GM12874 (cell line): ENCODE data around the gene SLC10A7.
A peak's percentile ranks its signal among the peaks of the same experiment; 100 is the strongest.

Experiments used
- TF ChIP-seq, protein P1 (sequence below): IDR thresholded peaks from 2 replicates; pipeline ENCODE4 v1.5.1; 2011; ENCODE audit warnings: low read depth, mild to moderate bottlenecking, control low read depth, low read length, moderate library complexity; ENCODE audit not compliant: insufficient read depth

Gene SLC10A7

DNA sequence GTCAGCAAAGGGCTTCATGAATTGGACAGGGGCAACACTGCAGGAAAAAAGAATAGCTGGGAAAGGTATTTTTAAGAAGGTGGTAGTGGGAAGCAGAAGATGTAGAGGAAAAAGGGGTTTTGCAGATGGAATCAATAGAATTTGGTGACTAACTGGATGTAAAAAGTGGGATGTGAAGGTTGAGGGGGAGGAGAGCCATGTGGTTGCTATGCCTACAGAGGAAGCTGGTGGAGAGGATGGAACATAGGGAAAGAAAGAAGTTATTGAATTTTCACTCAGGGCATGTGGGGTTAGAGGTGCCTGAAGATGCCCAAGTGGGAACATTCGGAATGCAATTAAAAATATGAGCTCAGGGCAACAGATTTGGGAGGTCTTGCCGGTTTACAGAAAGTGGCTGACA, 274.4 kb downstream of the SLC10A7 start:
- TF ChIP-seq, protein P1, sequence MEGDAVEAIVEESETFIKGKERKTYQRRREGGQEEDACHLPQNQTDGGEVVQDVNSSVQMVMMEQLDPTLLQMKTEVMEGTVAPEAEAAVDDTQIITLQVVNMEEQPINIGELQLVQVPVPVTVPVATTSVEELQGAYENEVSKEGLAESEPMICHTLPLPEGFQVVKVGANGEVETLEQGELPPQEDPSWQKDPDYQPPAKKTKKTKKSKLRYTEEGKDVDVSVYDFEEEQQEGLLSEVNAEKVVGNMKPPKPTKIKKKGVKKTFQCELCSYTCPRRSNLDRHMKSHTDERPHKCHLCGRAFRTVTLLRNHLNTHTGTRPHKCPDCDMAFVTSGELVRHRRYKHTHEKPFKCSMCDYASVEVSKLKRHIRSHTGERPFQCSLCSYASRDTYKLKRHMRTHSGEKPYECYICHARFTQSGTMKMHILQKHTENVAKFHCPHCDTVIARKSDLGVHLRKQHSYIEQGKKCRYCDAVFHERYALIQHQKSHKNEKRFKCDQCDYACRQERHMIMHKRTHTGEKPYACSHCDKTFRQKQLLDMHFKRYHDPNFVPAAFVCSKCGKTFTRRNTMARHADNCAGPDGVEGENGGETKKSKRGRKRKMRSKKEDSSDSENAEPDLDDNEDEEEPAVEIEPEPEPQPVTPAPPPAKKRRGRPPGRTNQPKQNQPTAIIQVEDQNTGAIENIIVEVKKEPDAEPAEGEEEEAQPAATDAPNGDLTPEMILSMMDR = no peak

DNA sequence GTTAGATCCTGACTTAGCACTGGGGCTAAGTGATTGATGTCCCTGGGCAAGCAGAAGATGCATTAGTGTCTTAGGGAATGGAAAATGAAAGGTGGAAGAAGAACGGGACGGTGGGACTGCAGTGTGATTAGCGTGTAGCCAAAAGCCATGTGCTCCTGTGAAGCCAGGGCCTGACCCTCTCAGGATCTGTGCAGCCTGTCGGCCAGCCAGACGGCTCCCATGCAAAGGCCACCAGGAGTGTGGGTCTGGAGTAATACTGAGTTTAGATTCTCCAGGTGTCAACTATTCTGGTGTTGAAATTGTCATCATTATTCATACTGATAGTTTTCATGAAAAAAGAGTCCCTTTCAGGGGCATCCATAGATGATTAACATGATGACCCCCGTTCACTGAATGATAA, 275.4 kb downstream of the SLC10A7 start:
- TF ChIP-seq, protein P1 = no peak

DNA sequence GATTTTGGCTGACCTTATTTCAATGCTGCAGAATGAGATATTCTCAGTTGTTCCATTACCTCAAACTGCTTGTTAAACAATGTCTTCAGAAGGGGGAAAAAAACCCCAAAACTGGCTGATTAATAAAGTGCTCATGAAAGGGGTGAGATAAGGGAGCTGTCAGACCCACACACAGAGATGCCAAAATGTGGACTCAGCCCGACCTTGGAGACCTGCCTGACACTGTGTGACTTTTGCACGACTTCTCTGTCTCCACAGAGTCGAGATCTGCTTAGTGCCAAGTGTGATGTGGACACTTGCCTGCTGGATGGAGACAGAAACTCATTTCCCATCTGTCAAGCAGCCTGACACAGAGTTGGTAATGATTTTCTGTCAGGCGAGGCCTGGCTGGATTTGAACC, 275.9 kb downstream of the SLC10A7 start:
- TF ChIP-seq, protein P1 = no peak

DNA sequence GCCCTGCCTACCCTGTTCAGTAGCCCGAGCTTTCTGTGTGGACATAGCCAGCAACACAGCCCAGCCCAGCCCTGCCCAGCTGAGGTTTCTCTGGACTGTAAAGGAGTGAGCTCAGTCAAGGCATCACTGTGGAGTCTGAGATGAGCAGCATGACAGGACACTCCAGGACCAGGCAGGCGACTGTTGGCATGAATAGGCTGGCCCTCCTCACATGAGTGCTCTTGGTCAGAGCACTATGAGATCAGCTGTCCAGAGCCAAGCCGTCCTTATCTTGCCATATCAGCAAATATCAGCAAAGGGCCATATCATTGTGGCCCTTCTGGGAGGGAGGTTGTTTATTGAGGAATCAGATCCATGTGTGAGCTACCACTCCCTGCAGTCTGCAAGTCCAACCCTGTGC, 276.5 kb downstream of the SLC10A7 start:
- TF ChIP-seq, protein P1 = no peak

DNA sequence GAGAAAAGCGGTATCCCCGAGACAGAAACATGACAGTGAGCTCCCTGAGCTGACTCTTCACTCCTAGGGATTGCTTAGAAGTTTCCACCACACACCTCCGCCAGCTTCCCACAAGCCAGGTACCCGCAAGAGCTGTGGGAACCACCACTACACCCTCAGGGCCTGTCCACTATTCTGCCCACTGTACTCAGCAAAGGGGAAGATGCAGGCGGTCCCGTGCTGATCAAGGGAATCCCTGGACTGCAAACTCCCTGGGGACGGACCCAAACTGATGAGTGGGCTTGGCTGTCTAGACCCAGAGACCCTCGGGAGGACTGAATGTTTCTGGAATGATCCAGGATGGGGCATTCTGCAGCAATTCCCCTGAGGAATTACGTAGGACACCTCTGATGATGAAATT, 277.2 kb downstream of the SLC10A7 start:
- TF ChIP-seq, protein P1 = no peak

DNA sequence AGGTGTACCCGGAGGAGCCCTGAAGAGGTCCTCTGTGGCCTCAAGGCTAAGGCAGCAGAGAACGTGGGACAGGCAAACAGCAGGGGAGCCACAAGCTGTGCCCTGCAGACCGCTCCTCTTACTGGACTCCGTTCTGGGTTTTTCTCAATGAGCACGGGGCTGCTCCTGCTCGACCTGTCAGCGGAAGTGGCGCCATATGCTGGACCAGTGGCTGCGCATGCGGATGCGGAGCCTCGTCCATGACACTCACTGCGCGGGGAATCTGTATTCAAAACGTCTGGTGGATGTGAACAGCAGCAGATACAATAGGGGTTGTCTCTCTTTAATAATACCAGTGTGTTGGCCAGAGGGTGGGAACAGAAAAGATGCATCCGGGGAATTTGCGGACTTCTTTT, 277.9 kb downstream of the SLC10A7 start:
- TF ChIP-seq, protein P1 = no peak

DNA sequence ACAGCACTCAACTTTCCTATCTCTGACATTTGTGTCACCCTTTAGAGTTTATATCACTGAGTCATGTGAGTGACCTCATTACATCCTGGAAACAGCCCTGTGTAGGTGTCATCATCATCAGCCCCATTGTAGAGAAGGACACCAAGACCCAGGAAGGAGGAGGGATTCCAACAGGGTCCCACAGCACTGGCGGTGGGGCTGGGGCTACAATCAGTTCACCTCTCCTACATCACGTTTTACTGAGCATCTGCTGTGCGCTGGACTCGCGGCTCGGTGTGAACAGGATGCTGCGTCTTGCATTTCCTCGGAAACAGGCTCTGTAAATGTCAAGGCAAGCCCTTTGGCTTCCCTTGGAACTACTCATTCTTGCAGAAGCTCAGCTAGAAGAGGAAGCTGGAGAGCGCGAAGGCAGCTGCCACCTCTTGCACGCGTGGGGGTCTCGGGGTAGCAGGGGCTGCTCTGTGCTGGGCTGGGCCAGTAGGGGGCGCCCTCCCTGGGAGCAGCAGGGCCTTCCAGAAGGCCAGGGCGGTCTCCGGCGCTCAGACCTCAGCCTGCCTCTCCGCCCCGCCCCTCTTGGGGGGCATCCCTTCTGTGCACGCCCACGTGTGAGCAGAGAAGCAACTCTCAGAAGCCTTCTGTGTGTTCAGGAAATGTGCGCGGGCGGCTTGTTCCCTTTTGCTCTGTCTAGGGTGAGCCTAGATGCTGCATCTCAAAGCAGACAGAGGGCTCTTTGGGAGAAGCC, 278.4 kb downstream of the SLC10A7 start:
- TF ChIP-seq, protein P1 = peak; percentile 94
